ENCODE data around the gene RPL27A. TPM values are rescaled to one million over a fixed set of nuclear protein-coding genes. Genes with fewer than 3 reads are reported as not detected.

RPL27A gene
- total RNA-seq, 6 experiments from 2014 or later, result 973 to 1,209 (median 1,069) TPM

DNA sequence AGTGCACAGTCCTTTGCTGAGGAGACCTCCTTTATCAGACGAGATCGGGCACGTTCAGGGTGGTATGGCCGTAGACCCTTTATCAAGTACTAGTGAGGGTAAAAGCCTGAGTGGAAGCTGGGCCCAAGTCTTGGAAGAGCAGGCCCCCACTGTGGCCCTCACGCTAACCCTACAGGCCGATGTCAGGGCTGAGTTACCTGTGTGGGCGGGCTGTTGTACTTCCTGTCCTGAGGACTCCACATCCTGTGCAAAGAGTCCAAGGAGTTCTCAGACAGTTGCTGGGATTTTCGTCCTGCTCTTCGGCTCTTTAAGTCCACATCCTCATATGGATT lies 34.9 kb downstream of the RPL27A start:
- Mint-ChIP-seq H3K9me3 (no peaks in the 10 kb centered on the region), H3K27me3 (ENCODE audit: insufficient read depth) (peaks cover 12% of the 10 kb centered on the region), H3K27ac (peak overlapping the region; percentile 97), H3K4me3 (peak overlapping the region; percentile 87), H3K36me3 (ENCODE audit: low read depth) (peaks cover 34% of the 10 kb centered on the region), H3K4me1 (ENCODE audit: low read depth) (peaks cover 82% of the 10 kb centered on the region)
- TF ChIP-seq, protein P1, sequence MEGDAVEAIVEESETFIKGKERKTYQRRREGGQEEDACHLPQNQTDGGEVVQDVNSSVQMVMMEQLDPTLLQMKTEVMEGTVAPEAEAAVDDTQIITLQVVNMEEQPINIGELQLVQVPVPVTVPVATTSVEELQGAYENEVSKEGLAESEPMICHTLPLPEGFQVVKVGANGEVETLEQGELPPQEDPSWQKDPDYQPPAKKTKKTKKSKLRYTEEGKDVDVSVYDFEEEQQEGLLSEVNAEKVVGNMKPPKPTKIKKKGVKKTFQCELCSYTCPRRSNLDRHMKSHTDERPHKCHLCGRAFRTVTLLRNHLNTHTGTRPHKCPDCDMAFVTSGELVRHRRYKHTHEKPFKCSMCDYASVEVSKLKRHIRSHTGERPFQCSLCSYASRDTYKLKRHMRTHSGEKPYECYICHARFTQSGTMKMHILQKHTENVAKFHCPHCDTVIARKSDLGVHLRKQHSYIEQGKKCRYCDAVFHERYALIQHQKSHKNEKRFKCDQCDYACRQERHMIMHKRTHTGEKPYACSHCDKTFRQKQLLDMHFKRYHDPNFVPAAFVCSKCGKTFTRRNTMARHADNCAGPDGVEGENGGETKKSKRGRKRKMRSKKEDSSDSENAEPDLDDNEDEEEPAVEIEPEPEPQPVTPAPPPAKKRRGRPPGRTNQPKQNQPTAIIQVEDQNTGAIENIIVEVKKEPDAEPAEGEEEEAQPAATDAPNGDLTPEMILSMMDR (IDR thresholded peaks at IDR 0.05), result no peak
- no peak for DNase-seq

DNA sequence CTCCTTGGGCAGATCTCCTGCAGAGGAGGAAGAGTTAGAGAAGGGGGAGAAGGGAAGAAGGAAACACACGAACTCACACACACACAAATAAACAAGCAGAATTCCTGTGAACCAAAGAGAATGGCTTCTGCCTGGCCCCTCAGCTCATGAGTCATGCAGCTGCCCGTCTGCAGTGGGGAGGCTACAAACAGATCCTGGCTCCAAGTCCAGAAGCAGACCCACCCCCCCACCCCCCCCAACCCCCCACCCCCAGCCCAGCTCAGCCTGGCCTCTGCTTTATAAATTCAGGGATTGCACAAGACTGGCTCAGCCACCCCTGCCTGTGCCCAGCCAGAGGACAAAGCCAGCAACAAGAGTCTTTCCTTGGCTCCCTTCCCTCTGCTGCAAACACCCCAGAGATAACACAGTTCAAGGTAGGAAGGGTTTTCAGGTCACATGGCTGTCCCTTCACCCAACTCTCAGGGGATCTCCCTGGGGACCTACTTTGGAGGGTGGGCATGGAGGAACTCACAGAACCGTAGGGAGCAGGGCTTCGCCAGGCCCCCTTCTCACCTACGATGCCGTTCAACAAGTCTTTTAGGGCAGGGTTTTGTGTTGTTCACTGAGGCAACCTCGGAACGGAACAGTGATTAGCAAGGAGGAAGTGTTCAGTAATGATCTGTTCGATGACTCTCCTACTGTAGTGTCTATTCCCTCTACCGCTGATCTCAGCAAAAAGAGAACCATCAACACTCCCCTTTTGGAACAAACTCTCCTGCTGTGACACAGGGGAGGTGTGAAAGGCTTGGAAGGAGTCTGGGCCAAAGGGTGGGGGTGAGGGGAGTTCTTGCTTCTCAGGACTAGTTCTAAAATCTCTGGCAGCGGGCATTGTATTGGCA lies 35.5 kb downstream of the RPL27A start:
- Mint-ChIP-seq H3K4me1 (ENCODE audit: low read depth) (peaks cover 88% of the 10 kb centered on the region), H3K27ac (peak overlapping the region; percentile 97), H3K27me3 (ENCODE audit: insufficient read depth) (peaks cover 16% of the 10 kb centered on the region), H3K36me3 (ENCODE audit: low read depth) (peaks cover 40% of the 10 kb centered on the region), H3K4me3 (peak overlapping the region; percentile 87), H3K9me3 (no peaks in the 10 kb centered on the region)
- DNase-seq, result peak; percentile 87
- TF ChIP-seq, protein P1 (IDR thresholded peaks at IDR 0.05), result no peak

DNA sequence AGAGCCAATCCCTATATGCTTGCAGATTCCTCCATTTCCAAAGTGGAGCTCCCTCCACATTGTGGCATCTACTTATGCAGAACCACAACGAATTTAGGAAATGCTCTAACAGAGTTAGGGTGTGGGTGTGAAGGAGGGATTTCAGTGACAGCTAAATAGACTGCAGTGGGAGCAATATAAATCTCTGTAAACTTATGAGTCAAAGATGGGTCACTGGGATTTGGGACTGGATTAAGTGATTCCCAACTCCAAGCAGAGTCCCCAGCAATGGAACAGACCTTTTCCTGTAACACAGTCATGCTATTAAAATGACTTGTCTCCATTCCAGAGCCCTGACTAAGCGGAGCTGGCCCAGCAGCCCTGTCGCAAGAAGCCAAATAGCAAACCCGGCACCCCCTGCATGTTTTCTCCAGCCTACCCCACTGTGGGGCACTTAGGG lies 36.6 kb downstream of the RPL27A start:
- no peaks in the 10 kb centered on the region for H3K9me3 Mint-ChIP-seq
- peaks cover 44% of the 10 kb centered on the region for H3K36me3 Mint-ChIP-seq (ENCODE audit: low read depth)
- peak overlapping the region; percentile 87 for H3K4me3 Mint-ChIP-seq
- peaks cover 16% of the 10 kb centered on the region for H3K27me3 Mint-ChIP-seq (ENCODE audit: insufficient read depth)
- TF ChIP-seq, protein P1 (IDR thresholded peaks at IDR 0.05), result no peak
- peaks cover 90% of the 10 kb centered on the region for H3K4me1 Mint-ChIP-seq (ENCODE audit: low read depth)
- peak; percentile 96 for DNase-seq
- H3K27ac Mint-ChIP-seq, result peak overlapping the region; percentile 97

DNA sequence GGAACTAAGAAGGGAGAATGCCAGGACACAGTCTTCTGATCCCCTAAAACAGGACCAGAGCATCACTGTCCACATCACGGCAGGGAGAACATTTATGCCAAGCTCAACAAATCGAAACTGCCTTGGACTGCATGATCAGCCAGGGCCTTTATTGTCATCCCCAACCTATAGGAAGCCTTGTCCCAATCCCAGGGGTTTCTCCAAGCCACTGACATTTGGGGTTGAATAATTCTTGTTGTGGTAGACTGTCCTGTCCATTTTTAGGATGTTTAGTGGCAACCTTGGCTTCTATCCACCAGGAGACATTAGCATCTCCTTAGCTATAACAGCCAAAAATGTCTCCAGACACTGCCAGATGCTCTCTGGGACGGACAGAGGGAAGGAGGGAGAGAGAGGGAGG lies 37.1 kb downstream of the RPL27A start:
- Mint-ChIP-seq H3K27ac (peak overlapping the region; percentile 97), H3K36me3 (ENCODE audit: low read depth) (peaks cover 42% of the 10 kb centered on the region), H3K4me1 (ENCODE audit: low read depth) (peaks cover 86% of the 10 kb centered on the region), H3K9me3 (no peaks in the 10 kb centered on the region), H3K27me3 (ENCODE audit: insufficient read depth) (peaks cover 11% of the 10 kb centered on the region), H3K4me3 (peak overlapping the region; percentile 87)
- peak; percentile 57 for DNase-seq
- TF ChIP-seq, protein P1 (IDR thresholded peaks at IDR 0.05), result no peak

DNA sequence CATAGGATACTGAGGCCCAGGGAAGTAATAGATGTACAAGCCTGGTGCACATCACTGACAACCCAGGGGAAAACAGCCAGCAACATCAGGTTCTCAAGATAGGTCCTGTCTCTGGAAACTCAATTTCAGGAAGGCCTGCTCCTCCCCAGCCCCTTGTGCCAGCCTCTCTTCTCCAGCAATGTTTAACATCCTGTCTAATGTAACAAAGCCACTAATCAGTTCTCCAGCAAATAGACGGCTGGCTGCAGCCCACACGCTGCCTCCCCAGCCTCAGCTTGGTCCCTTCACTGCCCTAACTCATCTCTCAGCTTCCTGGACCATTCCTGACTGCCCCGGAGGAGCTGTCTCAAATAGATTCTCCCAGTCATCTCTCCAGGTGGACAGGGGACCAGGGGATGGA lies 37.8 kb downstream of the RPL27A start:
- peaks cover 10% of the 10 kb centered on the region for H3K27me3 Mint-ChIP-seq (ENCODE audit: insufficient read depth)
- no peak for DNase-seq
- H3K27ac Mint-ChIP-seq, result peak overlapping the region; percentile 97
- H3K4me3 Mint-ChIP-seq, result peak overlapping the region; percentile 87
- H3K36me3 Mint-ChIP-seq (ENCODE audit: low read depth), result peaks cover 36% of the 10 kb centered on the region
- no peaks in the 10 kb centered on the region for H3K9me3 Mint-ChIP-seq
- peaks cover 79% of the 10 kb centered on the region for H3K4me1 Mint-ChIP-seq (ENCODE audit: low read depth)
- TF ChIP-seq, protein P1 (IDR thresholded peaks at IDR 0.05), result no peak
